PC-9 (cell line): ENCODE measurements around the gene RAB18. TPM values are rescaled to one million over a fixed set of nuclear protein-coding genes. Genes with fewer than 3 reads are reported as not detected.

Experiments used
- BruUV-seq: library from RNA; stranded (reverse); fragments of 400-500 nt; replicated peaks from 2 replicates; lab custom pipeline; 2021; lab: Mats Ljungman, UMichigan
- CTCF ChIA-PET: fragments of 300-600 bp; sonication (Branson Sonifier 250); formaldehyde crosslinking; loops from one replicate; lab custom pipeline; 2022; ENCODE audit warnings: antibody characterized with exemption; lab: Charles Lee
- POLR2A ChIA-PET: fragments of 300-600 bp; sonication (Branson Sonifier 250); formaldehyde crosslinking; loops from one replicate; lab custom pipeline; 2022; ENCODE audit warnings: antibody characterized with exemption; ENCODE audit not compliant: unreplicated experiment; lab: Charles Lee
- DNase-seq, 2 experiments: peaks; one replicate each; pipeline versions ENCODE4 v3.0.0 to v3.0.0-alpha.2; 2015 to 2022; ENCODE audit warnings: mixed read lengths in 1 of 2
- H2AFZ ChIP-seq: fragments of 200-600 bp; sonication (generic); 2 replicates; pipeline ENCODE4 v1.8.1; 2017; ENCODE audit warnings: antibody characterized with exemption
- H3F3A ChIP-seq: fragments of 200-600 bp; sonication (generic); 2 replicates; pipeline ENCODE4 v1.8.1; 2017; ENCODE audit warnings: antibody characterized with exemption, mild to moderate bottlenecking, low read depth; ENCODE audit not compliant: insufficient read depth
- H3K27ac ChIP-seq: fragments of 200-600 bp; sonication (generic); 2 replicates; pipeline ENCODE4 v1.6.1; 2016; ENCODE audit warnings: mixed run types
- H3K27me3 ChIP-seq: fragments of 200-600 bp; sonication (generic); 2 replicates; pipeline ENCODE4 v1.6.1; 2016; ENCODE audit warnings: low read depth, mixed run types; ENCODE audit not compliant: insufficient read depth
- H3K36me3 ChIP-seq: fragments of 200-600 bp; sonication (generic); 2 replicates; pipeline ENCODE4 v1.6.1; 2016; ENCODE audit warnings: low read depth, mixed run types
- H3K4me1 ChIP-seq: fragments of 200-600 bp; sonication (generic); replicated peaks from 2 replicates; pipeline ENCODE4 v1.6.1; 2016; ENCODE audit warnings: mixed run types; ENCODE audit not compliant: insufficient read depth
- H3K4me2 ChIP-seq: fragments of 200-600 bp; sonication (generic); 2 replicates; pipeline ENCODE4 v1.6.1; 2017; ENCODE audit warnings: mixed run types
- H3K4me3 ChIP-seq: fragments of 200-600 bp; sonication (generic); 2 replicates; pipeline ENCODE4 v1.6.1; 2016; ENCODE audit warnings: mixed run types
- H3K79me2 ChIP-seq: fragments of 200-600 bp; sonication (generic); 2 replicates; pipeline ENCODE4 v1.6.1; 2017; ENCODE audit warnings: low read depth, mixed run types
- H3K9me2 ChIP-seq: fragments of 200-600 bp; sonication (generic); 2 replicates; pipeline ENCODE4 v1.8.1; 2017; ENCODE audit warnings: mild to moderate bottlenecking; ENCODE audit not compliant: insufficient read depth
- H3K9me3 ChIP-seq: fragments of 200-600 bp; sonication (generic); 2 replicates; pipeline ENCODE4 v1.8.1; 2016; ENCODE audit warnings: low read depth; ENCODE audit not compliant: insufficient read depth
- H4K20me1 ChIP-seq: fragments of 200-600 bp; sonication (generic); 2 replicates; pipeline ENCODE4 v1.8.1; 2017; ENCODE audit not compliant: insufficient read depth
- CTCF ChIP-seq: fragments of 200-600 bp; sonication (generic); conservative IDR thresholded peaks from 2 replicates; pipeline ENCODE4 v1.6.1; 2017; ENCODE audit warnings: mixed run types, antibody characterized with exemption, mild to moderate bottlenecking, moderate library complexity
- EZH2 ChIP-seq: fragments of 200-600 bp; sonication (generic); IDR thresholded peaks from 2 replicates; pipeline ENCODE4 v1.8.0; 2017; ENCODE audit warnings: antibody characterized with exemption, low read depth
- intact Hi-C: fragments of 100-400 bp; cut with micrococcal nuclease; formaldehyde crosslinking; loops from one replicate; pipeline ENCODE4 v1.10.0; 2022; ENCODE audit not compliant: unreplicated experiment
- total RNA-seq: library from RNA; stranded (reverse); gene quantifications from 2 replicates; pipeline ENCODE4 v1.2.3, GENCODE V29; 2021

RAB18 gene
- total RNA-seq, 1 experiment from 2014 or later = 63.1 TPM

- Histone ChIP-seq H4K20me1 (no peaks in the 10 kb centered on the region), H3K9me2 (no peaks in the 10 kb centered on the region), H3F3A (no peaks in the 10 kb centered on the region), H3K4me2 (no peak overlapping the region), H3K27me3 (peaks cover 14% of the 10 kb centered on the region), H3K4me1 (no peaks in the 10 kb centered on the region), H3K79me2 (no peaks in the 10 kb centered on the region), H3K4me3 (no peak overlapping the region), H3K27ac (no peak overlapping the region), H2AFZ (no peak overlapping the region), H3K36me3 (no peaks in the 10 kb centered on the region), H3K9me3 (no peaks in the 10 kb centered on the region)
- no peak for DNase-seq
- ChIA-PET CTCF (interaction anchor here (0.6 kb wide), 1 partner anchor 1648 kb away, joined by 3 read pairs; no protein-coding TSS in a partner anchor), POLR2A (no interaction called here)
- TF ChIP-seq CTCF (no peak), EZH2 (no peak)
- intact Hi-C loops = no loop called here
- BruUV-seq = no TSS peak
Measured at GRCh38 chr10:27494116-27494805, 9.8 kb upstream of the RAB18 start.

- Histone ChIP-seq H3K4me1 (no peaks in the 10 kb centered on the region), H3K4me3 (no peak overlapping the region), H3K27me3 (peaks cover 32% of the 10 kb centered on the region), H4K20me1 (no peaks in the 10 kb centered on the region), H3K36me3 (no peaks in the 10 kb centered on the region), H3F3A (no peaks in the 10 kb centered on the region), H2AFZ (no peak overlapping the region), H3K9me2 (no peaks in the 10 kb centered on the region), H3K27ac (no peak overlapping the region), H3K9me3 (no peaks in the 10 kb centered on the region), H3K79me2 (no peaks in the 10 kb centered on the region), H3K4me2 (no peak overlapping the region)
- no TSS peak for BruUV-seq
- no peak for TF ChIP-seq CTCF
- TF ChIP-seq EZH2 = no peak
- CTCF ChIA-PET = no interaction called here
- no peak for DNase-seq
- intact Hi-C loops = no loop called here
- POLR2A ChIA-PET = no interaction called here
Measured at GRCh38 chr10:27496137-27496536, 8.0 kb upstream of the RAB18 start.

- Histone ChIP-seq H3K4me2 (no peak overlapping the region), H3K36me3 (no peaks in the 10 kb centered on the region), H2AFZ (no peak overlapping the region), H3K27me3 (peaks cover 32% of the 10 kb centered on the region), H3K79me2 (peaks cover 6% of the 10 kb centered on the region), H3K4me1 (peaks cover 4% of the 10 kb centered on the region; the same call in 1 of the 2 replicates), H3K27ac (no peak overlapping the region), H3K9me2 (no peaks in the 10 kb centered on the region), H3F3A (no peaks in the 10 kb centered on the region), H3K9me3 (no peaks in the 10 kb centered on the region), H4K20me1 (no peaks in the 10 kb centered on the region), H3K4me3 (no peak overlapping the region)
- DNase-seq = no peak
- no peak for TF ChIP-seq CTCF
- ChIA-PET POLR2A (no interaction called here), CTCF (no interaction called here)
- intact Hi-C loops = loop anchor here (5.0 kb wide), 1 partner anchor 258 kb away; the partner anchor contains the start of gene ACBD5
- no TSS peak for BruUV-seq
Measured at GRCh38 chr10:27500096-27500495, 4.0 kb upstream of the RAB18 start.
